DMS153 treated with DMSO at 0.1 percent for 48 hours (cell line): ENCODE measurements around the gene SNRNP25.
"Not testable (repeated sequence)": the region's sequence is repeated elsewhere in the genome, so short reads cannot be mapped to it uniquely, and the experiment has no call there.

ENCODE experiments used
- DNase-seq: peaks from one replicate; lab custom pipeline; 2025; ENCODE audit not compliant: unreplicated experiment; lab: John Stamatoyannopoulos, UW

SNRNP25 gene

GRCh38 chr16:41439-42068 is 12.1 kb upstream of the SNRNP25 start:
- no peak for DNase-seq

GRCh38 chr16:42069-42457 is 11.6 kb upstream of the SNRNP25 start:
- no peak for DNase-seq

- DNase-seq: no peak
Observed at GRCh38 chr16:42691-43090, 10.9 kb upstream of the SNRNP25 start.

DNA sequence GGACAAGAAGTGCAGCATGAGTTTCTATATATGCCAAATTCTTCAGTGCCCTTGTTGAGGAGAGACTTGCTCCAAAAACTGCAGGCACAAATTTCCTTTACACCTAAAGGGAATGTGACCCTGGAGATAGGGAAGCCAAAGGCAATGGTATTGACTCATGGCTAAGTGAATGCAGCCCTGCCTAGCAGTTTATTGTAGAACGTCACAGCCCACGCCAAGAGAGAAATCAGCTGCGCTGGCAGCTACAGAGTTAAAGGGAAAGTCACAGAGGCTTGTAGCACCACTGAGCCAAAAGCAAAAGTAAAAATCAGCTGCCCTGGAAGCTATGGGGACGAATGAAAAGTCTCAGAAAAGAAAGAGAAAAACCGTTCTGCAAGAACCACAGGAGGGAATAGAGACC is 10.3 kb upstream of the SNRNP25 start:
- no peak for DNase-seq

DNA sequence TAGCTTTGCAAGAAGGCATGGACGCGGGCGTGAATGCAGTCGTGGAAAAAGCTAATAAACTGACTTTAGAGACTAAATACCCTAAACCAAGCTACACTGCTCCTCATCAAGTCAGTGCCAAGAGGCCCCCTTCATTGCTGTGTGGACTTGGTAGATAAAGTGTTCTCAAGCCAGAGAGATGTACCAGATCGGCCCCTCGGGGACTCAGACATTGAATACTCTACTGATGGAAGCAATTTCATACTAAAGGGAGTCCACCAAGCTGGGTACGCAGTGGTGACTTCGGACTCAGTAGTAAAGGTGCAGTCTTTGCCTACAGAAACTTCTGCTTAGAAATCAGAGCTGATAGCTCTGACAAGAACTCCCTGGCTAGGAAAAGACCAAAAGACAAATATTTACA is 9.0 kb upstream of the SNRNP25 start:
- no peak for DNase-seq

GRCh38 chr16:45454-45853 is 8.2 kb upstream of the SNRNP25 start:
- DNase-seq: no peak

- DNase-seq: not testable (repeated sequence)
Observed at GRCh38 chr16:46510-46909, 7.1 kb upstream of the SNRNP25 start.

- DNase-seq: no peak
Observed at GRCh38 chr16:47234-47633, 6.4 kb upstream of the SNRNP25 start.

- DNase-seq: no peak
Observed at GRCh38 chr16:50769-51591, 2.6 kb upstream of the SNRNP25 start.

DNA sequence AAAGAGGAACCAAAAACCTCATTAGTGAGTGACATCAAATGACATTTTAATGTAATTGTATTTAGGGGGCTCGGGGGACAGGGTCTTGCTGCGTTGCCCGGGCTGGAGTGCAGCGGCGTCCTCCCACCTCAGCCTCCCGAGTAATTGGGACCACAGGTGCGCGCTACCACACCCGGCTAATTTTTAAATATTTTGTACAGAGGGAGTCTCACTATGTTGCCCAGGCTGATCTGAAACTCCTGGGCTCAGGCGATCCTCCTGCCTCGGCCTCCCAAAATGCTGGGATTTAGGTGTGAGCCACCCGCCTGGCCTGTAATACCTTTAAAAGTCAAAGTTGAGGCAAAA is 581 bp downstream of the SNRNP25 start:
- DNase-seq: no peak

GRCh38 chr16:55571-56136 is 2.0 kb downstream of the SNRNP25 start:
- no peak for DNase-seq

GRCh38 chr16:56231-56927 is 2.8 kb downstream of the SNRNP25 start:
- no peak for DNase-seq

DNA sequence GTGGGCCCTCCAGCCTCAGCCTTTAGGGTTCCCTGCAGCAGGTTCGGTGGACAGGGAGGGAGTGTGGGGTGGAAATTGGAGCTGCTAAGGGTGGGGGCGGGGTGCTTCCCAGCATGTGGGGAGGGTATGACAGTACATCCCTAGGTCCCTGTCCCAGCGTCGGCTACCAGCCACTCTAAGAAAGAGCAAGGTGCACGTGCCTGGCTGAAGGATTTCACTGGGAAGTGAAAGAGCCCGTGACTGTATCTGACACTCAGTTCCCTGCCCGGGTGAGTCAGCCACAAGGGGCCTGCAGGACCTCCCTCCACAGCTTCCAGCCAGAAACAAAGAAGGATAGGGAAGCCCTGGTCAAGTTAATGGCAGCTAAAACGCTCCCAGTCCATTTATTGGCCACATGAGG is 4.1 kb downstream of the SNRNP25 start:
- no peak for DNase-seq

- no peak for DNase-seq
Observed at GRCh38 chr16:58491-59439, 5.1 kb downstream of the SNRNP25 start.

GRCh38 chr16:59440-60059 is 5.9 kb downstream of the SNRNP25 start:
- no peak for DNase-seq

- no peak for DNase-seq
Observed at GRCh38 chr16:60166-60565, 6.5 kb downstream of the SNRNP25 start.

DNA sequence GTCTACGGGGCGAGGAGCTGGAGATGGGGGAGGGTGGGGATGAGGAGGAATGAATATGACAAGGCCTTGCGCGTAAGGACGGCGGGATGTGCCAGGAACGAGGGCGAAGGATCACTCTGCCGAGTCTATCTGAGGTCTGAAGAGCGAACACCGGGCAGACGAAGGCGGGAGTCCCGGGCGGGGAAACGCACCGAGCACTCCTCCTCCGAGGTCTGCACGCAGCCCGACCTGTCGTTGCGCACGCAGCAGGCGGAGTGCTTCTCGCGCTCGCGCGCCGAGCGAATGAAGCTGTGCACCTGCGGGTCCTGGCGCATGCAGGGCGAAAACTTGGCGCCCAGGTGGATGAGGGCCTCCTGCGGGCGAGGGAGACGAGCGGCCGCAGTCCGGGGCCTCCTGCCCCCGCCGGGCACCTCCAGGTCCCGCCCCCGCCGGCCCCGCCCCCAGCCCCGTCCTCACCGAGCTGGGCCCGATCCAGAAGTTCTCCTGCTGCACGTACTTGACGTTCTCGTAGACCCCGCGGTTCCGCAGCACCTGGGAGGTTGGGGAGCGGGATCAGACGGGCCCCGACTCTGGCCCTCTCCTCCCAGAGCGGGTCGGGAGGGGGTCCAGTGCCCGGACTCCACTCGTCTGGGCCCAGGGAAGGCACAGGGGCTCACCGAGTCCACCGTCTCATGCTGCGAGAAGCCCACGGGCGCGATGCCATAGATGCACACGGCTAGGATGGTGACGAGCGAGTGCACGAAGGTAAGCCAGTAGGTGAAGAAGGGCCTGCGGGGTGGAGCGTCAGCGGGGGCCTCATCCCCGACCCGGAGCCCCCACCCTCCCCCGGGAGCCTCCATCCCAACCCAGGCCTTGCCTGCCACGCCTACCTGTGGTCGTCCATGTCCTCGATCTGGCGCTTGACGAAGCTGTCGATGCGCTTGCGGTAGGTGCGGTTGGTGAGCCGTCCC is 7.6 kb downstream of the SNRNP25 start:
- no peak for DNase-seq

DNA sequence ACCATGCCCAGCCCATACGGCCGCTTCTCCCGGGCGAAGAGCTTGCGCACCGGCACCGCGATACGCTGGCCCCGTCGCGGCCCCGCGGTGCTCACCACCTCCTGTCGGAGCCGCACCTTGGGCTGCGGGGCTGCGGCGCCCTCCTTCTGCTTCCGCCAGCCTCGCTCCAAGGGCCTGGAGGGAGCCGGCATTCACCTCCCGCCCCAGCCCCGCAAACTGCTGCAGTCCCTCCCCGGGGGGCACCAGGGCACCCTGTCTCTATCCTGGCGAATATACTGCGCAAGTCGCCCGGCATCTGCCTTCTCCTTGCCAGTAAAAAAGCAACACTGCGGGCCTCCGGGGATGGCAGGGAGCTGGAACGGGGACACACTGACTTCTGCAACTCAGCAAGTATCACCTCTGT is 8.3 kb downstream of the SNRNP25 start:
- no peak for DNase-seq

GRCh38 chr16:62283-62967 is 8.8 kb downstream of the SNRNP25 start:
- DNase-seq: no peak
